Activated B cell treated with CpG ODN at 0.5 μM for 24 hours (primary cell): Measurements from ENCODE around the gene TPRN. TPM values are rescaled to one million over a fixed set of nuclear protein-coding genes. Genes with fewer than 3 reads are reported as not detected.

Source experiments
- ATAC-seq: fragments of 200-7000 bp; cut with Tn5 transposase; one replicate; pipeline ENCODE4 v1.10.0; 2021; ENCODE audit warnings: low read depth, mild to moderate bottlenecking, moderate library complexity
- CTCF ChIA-PET: fragments of 350-600 bp; sonication (Branson Sonifier 250); formaldehyde crosslinking; loops from one replicate; lab custom pipeline; 2021; ENCODE audit warnings: antibody characterized with exemption; lab: Charles Lee
- POLR2A ChIA-PET: fragments of 350-600 bp; sonication (Branson Sonifier 250); formaldehyde crosslinking; loops from one replicate; lab custom pipeline; 2021; ENCODE audit warnings: antibody characterized with exemption; lab: Charles Lee
- DNase-seq: peaks from one replicate; pipeline ENCODE4 v3.0.0; 2022
- H3K27ac Mint-ChIP-seq: one replicate; pipeline ENCODE4 v1.8.0; 2020; ENCODE audit warnings: mixed read lengths
- H3K27me3 Mint-ChIP-seq: one replicate; pipeline ENCODE4 v1.8.0; 2021; ENCODE audit warnings: mixed read lengths
- H3K36me3 Mint-ChIP-seq: one replicate; pipeline ENCODE4 v1.8.0; 2021; ENCODE audit warnings: low read depth, mixed read lengths
- H3K4me1 Mint-ChIP-seq: one replicate; pipeline ENCODE4 v1.8.0; 2021; ENCODE audit warnings: mixed read lengths
- H3K4me3 Mint-ChIP-seq: one replicate; pipeline ENCODE4 v1.8.0; 2020; ENCODE audit warnings: mild to moderate bottlenecking, mixed read lengths
- H3K9me3 Mint-ChIP-seq: one replicate; pipeline ENCODE4 v1.8.0; 2020; ENCODE audit warnings: mixed read lengths
- CTCF ChIP-seq: fragments of 200-600 bp; IDR thresholded peaks from one replicate; pipeline ENCODE4 v1.8.0; 2022; ENCODE audit warnings: antibody characterized with exemption, mild to moderate bottlenecking
- intact Hi-C: fragments of 100-400 bp; cut with micrococcal nuclease; formaldehyde crosslinking; loops from one replicate; pipeline ENCODE4 v1.15.1; 2024
- total RNA-seq: library from RNA; stranded (reverse); gene quantifications from 2 replicates; pipeline ENCODE4 v1.2.3, GENCODE V29; 2022

TPRN gene
- total RNA-seq, 1 donor from 2014 or later: 11.4 TPM

- Mint-ChIP-seq H3K27me3 (peaks cover 2% of the 10 kb centered on the region), H3K4me3 (no peak overlapping the region), H3K4me1 (peaks cover 31% of the 10 kb centered on the region), H3K9me3 (no peaks in the 10 kb centered on the region), H3K27ac (no peak overlapping the region), H3K36me3 (no peaks in the 10 kb centered on the region)
- no peak for TF ChIP-seq CTCF
- ChIA-PET CTCF (no interaction called here), POLR2A (interaction anchor here (0.6 to 0.8 kb wide), 2 partner anchors 9 to 112 kb away, joined by 3 to 4 read pairs; partner anchors contain the start of gene TUBB4B)
- ATAC-seq: no peak
- intact Hi-C loops: no loop called here
- DNase-seq: no peak
Observed at GRCh38 chr9:137232101-137232500, 31.6 kb upstream of the TPRN start.

- intact Hi-C loops: no loop called here
Observed at GRCh38 chr9:137231372-137232039, 31.0 kb upstream of the TPRN start.

GRCh38 chr9:137230705-137231371 is 30.3 kb upstream of the TPRN start, which contains the start of gene SLC34A3:
TSS of gene SLC34A3 (plus strand) at chr9:137230901. CDS start at chr9:137231703, 802 bp downstream.
- ChIA-PET CTCF (interaction anchor here (1.5 kb wide), 1 partner anchor 202 kb away, joined by 3 read pairs; no protein-coding TSS in a partner anchor), POLR2A (interaction anchor here (0.8 kb wide), 1 partner anchor 10 kb away, joined by 3 read pairs; the partner anchor contains the start of gene TUBB4B)

More at GRCh38 chr9:137231372-137232039, 31.0 kb upstream of the TPRN start:
- Mint-ChIP-seq H3K4me1 (peaks cover 25% of the 10 kb centered on the region), H3K27me3 (peaks cover 2% of the 10 kb centered on the region), H3K4me3 (no peak overlapping the region), H3K9me3 (no peaks in the 10 kb centered on the region), H3K27ac (no peak overlapping the region), H3K36me3 (no peaks in the 10 kb centered on the region)
- ChIA-PET POLR2A (interaction anchor here (0.8 kb wide), 1 partner anchor 9 kb away, joined by 3 read pairs; the partner anchor contains the start of gene TUBB4B), CTCF (no interaction called here)
- no peak for DNase-seq
- ATAC-seq: no peak
- no peak for TF ChIP-seq CTCF

GRCh38 chr9:137229903-137230704 is 29.6 kb upstream of the TPRN start:
- Mint-ChIP-seq H3K9me3 (no peaks in the 10 kb centered on the region), H3K36me3 (no peaks in the 10 kb centered on the region), H3K4me1 (peaks cover 18% of the 10 kb centered on the region), H3K27me3 (peaks cover 2% of the 10 kb centered on the region), H3K4me3 (no peak overlapping the region), H3K27ac (no peak overlapping the region)
- CTCF ChIA-PET: interaction anchor here (1.5 kb wide), 1 partner anchor 201 kb away, joined by 3 read pairs; no protein-coding TSS in a partner anchor
- no peak for DNase-seq
- POLR2A ChIA-PET: no interaction called here
- ATAC-seq: no peak
- no peak for TF ChIP-seq CTCF
- intact Hi-C loops: loop anchor here (10.0 kb wide), 2 partner anchors 285 to 345 kb away; partner anchors contain the start of genes C8G, FBXW5 and TRAF2

More at GRCh38 chr9:137230705-137231371, 30.3 kb upstream of the TPRN start, which contains the start of gene SLC34A3:
- H3K4me1 Mint-ChIP-seq: peaks cover 20% of the 10 kb centered on the region
- no peak within 1 kb of the TSS for H3K27ac Mint-ChIP-seq
- no peak within 1 kb of the TSS for H3K4me3 Mint-ChIP-seq
- H3K27me3 Mint-ChIP-seq: peaks cover 2% of the 10 kb centered on the region
- H3K36me3 Mint-ChIP-seq: no peaks in the 10 kb centered on the region
- H3K9me3 Mint-ChIP-seq: no peaks in the 10 kb centered on the region
- TF ChIP-seq CTCF: no peak
- DNase-seq (no peak), ATAC-seq (no peak)
- intact Hi-C loops: no loop called here
